ENCODE results near the gene TXNDC5. TPM values are rescaled to one million over a fixed set of nuclear protein-coding genes. Genes with fewer than 3 reads are reported as not detected.

Gene TXNDC5
- total RNA-seq, 6 donors from 2014 or later: 52.4 to 177 (median 132) TPM

DNA sequence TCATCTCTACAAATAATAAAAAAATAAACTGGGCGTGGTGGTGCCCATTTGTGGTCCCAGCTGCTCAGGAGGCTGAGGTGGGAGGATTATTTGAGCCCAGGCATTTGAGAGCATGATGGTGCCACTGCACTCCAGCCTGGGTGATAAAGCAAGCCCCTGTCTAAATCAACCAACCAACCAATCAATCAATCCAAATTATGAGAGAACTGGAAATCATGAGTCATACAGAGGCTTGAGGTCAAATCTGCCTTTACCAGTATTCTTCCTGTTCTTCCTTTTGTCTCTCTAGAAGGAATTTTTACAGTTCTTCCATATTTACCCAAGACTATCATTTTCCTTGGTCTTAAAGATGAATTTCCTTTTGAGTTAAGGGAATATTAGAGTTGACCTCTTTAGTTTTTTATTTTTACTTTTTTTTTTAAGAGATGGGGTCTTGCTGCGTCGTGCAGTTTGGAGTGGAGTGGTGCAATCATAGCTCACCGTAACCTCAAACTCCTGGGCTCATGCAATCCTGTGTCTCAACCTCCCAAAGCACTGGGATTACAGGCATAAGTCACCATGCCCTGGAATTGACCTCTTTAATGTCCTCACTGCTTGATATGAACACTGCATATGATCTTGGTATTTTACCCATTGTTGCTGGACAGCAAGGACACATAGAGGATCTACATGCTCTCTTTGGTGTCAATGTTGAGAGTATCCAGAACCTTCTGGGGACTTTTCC lies 44.1 kb upstream of the TXNDC5 start:
- ATAC-seq (ENCODE audit: low FRiP score in 2 of 2) (no peak), DNase-seq (no peak)
- Histone ChIP-seq H3K36me3 (no peaks in the 10 kb centered on the region), H3K9me3 (no peaks in the 10 kb centered on the region), H3K4me3 (no peak overlapping the region), H3K27me3 (no peaks in the 10 kb centered on the region), H3K27ac (no peak overlapping the region), H3K4me1 (no peaks in the 10 kb centered on the region)
- WGBS, 2 donors: 86 to 90% methylated on average over 4 of the region's 4 CpGs
- TF ChIP-seq EP300 (IDR thresholded peaks at IDR 0.05) (no peak), POLR2A (IDR thresholded peaks at IDR 0.05) (no peak)
- TF ChIP-seq, protein P1, sequence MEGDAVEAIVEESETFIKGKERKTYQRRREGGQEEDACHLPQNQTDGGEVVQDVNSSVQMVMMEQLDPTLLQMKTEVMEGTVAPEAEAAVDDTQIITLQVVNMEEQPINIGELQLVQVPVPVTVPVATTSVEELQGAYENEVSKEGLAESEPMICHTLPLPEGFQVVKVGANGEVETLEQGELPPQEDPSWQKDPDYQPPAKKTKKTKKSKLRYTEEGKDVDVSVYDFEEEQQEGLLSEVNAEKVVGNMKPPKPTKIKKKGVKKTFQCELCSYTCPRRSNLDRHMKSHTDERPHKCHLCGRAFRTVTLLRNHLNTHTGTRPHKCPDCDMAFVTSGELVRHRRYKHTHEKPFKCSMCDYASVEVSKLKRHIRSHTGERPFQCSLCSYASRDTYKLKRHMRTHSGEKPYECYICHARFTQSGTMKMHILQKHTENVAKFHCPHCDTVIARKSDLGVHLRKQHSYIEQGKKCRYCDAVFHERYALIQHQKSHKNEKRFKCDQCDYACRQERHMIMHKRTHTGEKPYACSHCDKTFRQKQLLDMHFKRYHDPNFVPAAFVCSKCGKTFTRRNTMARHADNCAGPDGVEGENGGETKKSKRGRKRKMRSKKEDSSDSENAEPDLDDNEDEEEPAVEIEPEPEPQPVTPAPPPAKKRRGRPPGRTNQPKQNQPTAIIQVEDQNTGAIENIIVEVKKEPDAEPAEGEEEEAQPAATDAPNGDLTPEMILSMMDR (IDR thresholded peaks at IDR 0.05): no peak

DNA sequence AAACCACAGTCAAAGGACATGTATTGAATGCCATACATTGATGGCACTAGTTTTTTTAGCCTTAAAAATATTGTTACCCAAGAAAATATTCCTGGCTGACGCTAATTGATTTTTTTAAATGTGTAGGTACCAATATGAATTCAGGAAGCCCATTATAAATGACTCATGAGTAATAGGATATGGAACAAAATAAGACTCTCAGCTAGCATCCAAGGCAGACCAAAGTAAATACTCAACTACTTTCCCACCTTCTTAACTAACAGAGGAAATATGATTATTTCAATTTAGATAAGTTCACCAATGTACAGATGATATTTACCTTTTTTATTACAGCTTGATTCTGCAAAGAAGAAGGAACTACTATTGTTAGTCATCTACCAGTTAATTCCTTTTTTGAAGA lies 43.2 kb upstream of the TXNDC5 start:
- no peak overlapping the region for H3K27ac ChIP-seq
- TF ChIP-seq EP300 (IDR thresholded peaks at IDR 0.05) (no peak), POLR2AphosphoS5 (IDR thresholded peaks at IDR 0.05) (no peak), POLR2A (IDR thresholded peaks at IDR 0.05) (no peak)
- TF ChIP-seq, protein P1 (IDR thresholded peaks at IDR 0.05): no peak
- 77 to 89% methylated on average over 1 of the region's 1 CpG for WGBS, 2 donors
- H3K4me1 ChIP-seq: no peaks in the 10 kb centered on the region
- no peak overlapping the region for H3K4me3 ChIP-seq
- no peaks in the 10 kb centered on the region for H3K36me3 ChIP-seq
- no peaks in the 10 kb centered on the region for H3K9me3 ChIP-seq
- ATAC-seq (ENCODE audit: low FRiP score in 2 of 2) (no peak), DNase-seq (no peak)
- H3K27me3 ChIP-seq: no peaks in the 10 kb centered on the region

DNA sequence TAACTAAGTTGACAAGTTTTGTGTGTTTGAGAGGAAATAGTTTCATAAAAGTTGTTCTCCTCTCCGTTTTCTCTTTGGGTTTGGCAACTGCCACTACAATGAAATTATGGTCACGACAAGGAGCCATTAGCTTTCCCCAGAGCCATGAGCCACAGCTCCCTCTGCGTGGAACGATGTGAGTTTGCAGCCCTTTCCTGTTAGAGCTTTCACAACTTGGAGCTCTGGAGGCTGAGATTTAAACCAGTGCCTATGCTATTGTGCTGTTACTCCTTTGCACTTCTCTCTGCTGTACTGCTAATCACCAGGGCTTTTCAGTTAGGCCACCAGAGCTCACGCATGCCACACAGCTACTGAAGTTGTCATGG lies 29.3 kb upstream of the TXNDC5 start:
- Histone ChIP-seq H3K9me3 (no peaks in the 10 kb centered on the region), H3K4me1 (no peaks in the 10 kb centered on the region), H3K27ac (no peak overlapping the region), H3K4me3 (no peak overlapping the region), H3K36me3 (no peaks in the 10 kb centered on the region), H3K27me3 (no peaks in the 10 kb centered on the region)
- no peak for DNase-seq
- no peak for ATAC-seq (ENCODE audit: low FRiP score in 2 of 2)
- TF ChIP-seq POLR2A (IDR thresholded peaks at IDR 0.05): no peak
- TF ChIP-seq, protein P1 (IDR thresholded peaks at IDR 0.05): no peak
- TF ChIP-seq EP300 (IDR thresholded peaks at IDR 0.05): no peak
- TF ChIP-seq POLR2AphosphoS5 (IDR thresholded peaks at IDR 0.05): no peak
- WGBS, 2 donors: 47 to 63% methylated on average over 5 of the region's 5 CpGs

DNA sequence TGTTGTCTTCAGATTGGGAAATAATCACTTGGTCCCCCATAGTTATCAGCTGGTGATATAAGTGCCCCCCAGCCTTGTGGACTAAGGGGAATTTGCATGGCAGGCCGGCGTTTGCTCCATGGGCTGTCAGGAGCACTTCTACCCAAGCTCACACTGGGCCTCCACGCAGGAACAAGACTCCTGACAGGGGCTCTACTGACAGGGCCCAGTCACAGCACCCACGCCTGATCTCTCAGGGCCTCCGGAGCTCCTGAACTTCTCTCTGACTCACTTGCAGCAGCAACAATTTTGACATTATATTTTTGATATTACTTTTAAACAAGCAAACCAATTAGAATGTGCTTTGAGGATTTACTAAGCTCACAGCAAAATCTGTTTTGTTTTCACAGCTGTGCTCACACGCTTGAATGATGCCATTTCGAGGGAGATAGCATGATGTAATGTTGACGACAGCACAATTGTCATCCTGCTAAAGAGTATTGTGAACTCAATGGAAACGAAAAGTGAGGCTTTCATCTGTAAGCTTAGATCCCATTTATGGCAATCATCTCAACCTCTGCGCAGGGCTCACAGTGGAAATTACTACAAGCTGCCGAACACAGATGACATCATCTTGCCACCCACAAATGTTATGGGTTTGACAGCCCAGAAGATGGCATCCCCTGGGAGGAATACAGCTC lies 28.7 kb upstream of the TXNDC5 start:
- Histone ChIP-seq H3K27ac (no peak overlapping the region), H3K9me3 (no peaks in the 10 kb centered on the region), H3K4me1 (no peaks in the 10 kb centered on the region), H3K36me3 (no peaks in the 10 kb centered on the region), H3K4me3 (no peak overlapping the region), H3K27me3 (no peaks in the 10 kb centered on the region)
- TF ChIP-seq EP300 (IDR thresholded peaks at IDR 0.05) (no peak), POLR2A (IDR thresholded peaks at IDR 0.05) (no peak), POLR2AphosphoS5 (IDR thresholded peaks at IDR 0.05) (no peak)
- TF ChIP-seq, protein P1 (IDR thresholded peaks at IDR 0.05): no peak
- no peak for DNase-seq
- 87 to 91% methylated on average over 8 to 11 of the region's 11 CpGs for WGBS, 2 donors
- ATAC-seq (ENCODE audit: low FRiP score in 2 of 2): no peak

Data from upper lobe of left lung (tissue), 6 donors.